Neural cell (in vitro differentiated cells): ENCODE measurements around the gene STX8. TPM values are rescaled to one million over a fixed set of nuclear protein-coding genes. Genes with fewer than 3 reads are reported as not detected.

Experiments
- H2AFZ ChIP-seq: fragments of 200-600, 300-800 bp; sonication (generic), shearing (Covaris generic); 2 replicates; pipeline ENCODE4 v1.6.0; 2014; ENCODE audit warnings: low read depth, mild to moderate bottlenecking, antibody characterized with exemption, low read length, moderate library complexity
- H3F3A ChIP-seq: fragments of 200-600 bp; shearing (Covaris generic); 2 replicates; pipeline ENCODE4 v1.6.1; 2016; ENCODE audit warnings: mild to moderate bottlenecking, moderate library complexity, mixed read lengths, antibody characterized with exemption, low read length; ENCODE audit not compliant: insufficient read depth, poor library complexity, severe bottlenecking
- H3K27ac ChIP-seq: fragments of 200-600, 300-800 bp; sonication (generic), shearing (Covaris generic); 2 replicates; pipeline ENCODE4 v1.5.1; 2014; ENCODE audit warnings: mild to moderate bottlenecking, low read length, moderate library complexity
- H3K27me3 ChIP-seq: fragments of 300-800, 200-600 bp; sonication (generic), shearing (Covaris generic); 2 replicates; pipeline ENCODE4 v1.6.0; 2014; ENCODE audit warnings: mild to moderate bottlenecking, low read depth, low read length, moderate library complexity; ENCODE audit not compliant: insufficient read depth
- H3K36me3 ChIP-seq: fragments of 300-800, 200-600 bp; sonication (generic), shearing (Covaris generic); 2 replicates; pipeline ENCODE4 v1.5.1; 2014; ENCODE audit warnings: mild to moderate bottlenecking, antibody characterized with exemption, low read length, moderate library complexity; ENCODE audit not compliant: insufficient read depth
- H3K4me2 ChIP-seq: fragments of 300-800, 200-600 bp; sonication (generic), shearing (Covaris generic); 2 replicates; pipeline ENCODE4 v1.6.0; 2014; ENCODE audit warnings: mild to moderate bottlenecking, low read length
- H3K4me3 ChIP-seq: fragments of 300-800, 200-600 bp; sonication (generic), shearing (Covaris generic); 2 replicates; pipeline ENCODE4 v1.5.1; 2014; ENCODE audit warnings: mild to moderate bottlenecking, low read length, moderate library complexity
- H3K79me2 ChIP-seq: fragments of 200-600 bp; shearing (Covaris generic); replicated peaks from 2 replicates; pipeline ENCODE4 v1.6.0; 2014; ENCODE audit warnings: mild to moderate bottlenecking, low read length, moderate library complexity; ENCODE audit not compliant: insufficient read depth
- H3K9ac ChIP-seq: fragments of 300-800, 200-600 bp; sonication (generic), shearing (Covaris generic); 2 replicates; pipeline ENCODE4 v1.6.1; 2016; ENCODE audit warnings: mild to moderate bottlenecking, low read length, mixed read lengths
- H3K9me2 ChIP-seq: fragments of 200-600 bp; shearing (Covaris generic); 2 replicates; pipeline ENCODE4 v1.6.1; 2016; ENCODE audit warnings: mild to moderate bottlenecking, low read length, mixed read lengths; ENCODE audit not compliant: insufficient read depth
- H3K9me3 ChIP-seq: fragments of 200-600, 300-800 bp; sonication (generic), shearing (Covaris generic); 2 replicates; pipeline ENCODE4 v1.6.1; 2016; ENCODE audit warnings: mild to moderate bottlenecking, mixed run types, low read length, moderate library complexity, mixed read lengths
- H4K20me1 ChIP-seq: fragments of 200-600 bp; shearing (Covaris generic); 2 replicates; pipeline ENCODE4 v1.6.1; 2016; ENCODE audit warnings: mild to moderate bottlenecking, mixed run types; ENCODE audit not compliant: insufficient read depth
- CTCF ChIP-seq: fragments of 450-650 bp; IDR thresholded peaks from 2 replicates; pipeline ENCODE4 v1.5.1; 2014; ENCODE audit warnings: antibody characterized with exemption, mild to moderate bottlenecking, moderate library complexity; ENCODE audit not compliant: poor library complexity, severe bottlenecking
- EP300 ChIP-seq: fragments of 450-650 bp; conservative IDR thresholded peaks from 2 replicates; pipeline ENCODE4 v1.6.1; 2014; ENCODE audit warnings: antibody characterized with exemption, mild to moderate bottlenecking, moderate library complexity; ENCODE audit not compliant: poor library complexity, severe bottlenecking
- EZH2 ChIP-seq: fragments of 200-600, 300-800 bp; shearing (Covaris generic), sonication (generic); IDR thresholded peaks from 2 replicates; pipeline ENCODE4 v1.6.1; 2014; ENCODE audit warnings: antibody characterized with exemption, low read length, borderline replicate concordance, mild to moderate bottlenecking; ENCODE audit not compliant: insufficient read depth, poor library complexity, severe bottlenecking
- MXI1 ChIP-seq: fragments of 450-650 bp; conservative IDR thresholded peaks from 2 replicates; pipeline ENCODE4 v1.6.1; 2014; ENCODE audit warnings: antibody characterized with exemption, mild to moderate bottlenecking; ENCODE audit not compliant: poor library complexity, severe bottlenecking
- POLR2AphosphoS5 ChIP-seq: IDR thresholded peaks from 2 replicates; pipeline ENCODE4 v1.6.1; 2012
- RAD21 ChIP-seq: fragments of 450-650 bp; conservative IDR thresholded peaks from 2 replicates; pipeline ENCODE4 v1.6.1; 2014; ENCODE audit warnings: antibody characterized with exemption, mild to moderate bottlenecking, moderate library complexity
- REST ChIP-seq: IDR thresholded peaks from 2 replicates; pipeline ENCODE4 v1.6.1; 2012; ENCODE audit warnings: borderline replicate concordance
- SMC3 ChIP-seq: fragments of 450-650 bp; conservative IDR thresholded peaks from 2 replicates; pipeline ENCODE4 v1.6.1; 2014; ENCODE audit warnings: antibody characterized with exemption, mild to moderate bottlenecking, moderate library complexity; ENCODE audit not compliant: poor library complexity
- TAF1 ChIP-seq: IDR thresholded peaks from 2 replicates; pipeline ENCODE4 v1.6.1; 2012; ENCODE audit warnings: low read depth
- polyA plus RNA-seq: library from polyadenylated mRNA; depleted of rRNA; stranded (reverse); fragments of >200 nt; gene quantifications from 2 replicates; pipeline ENCODE4 v1.2.3, GENCODE V29; 2014

Gene STX8
- polyA plus RNA-seq, 1 donor from 2014 or later = 100 TPM

GRCh38 chr17:9242983-9243382 is 332.6 kb downstream of the STX8 start:
- Histone ChIP-seq H3K4me3 (no peak overlapping the region), H3K9me2 (no peaks in the 10 kb centered on the region), H3K4me2 (no peak overlapping the region), H3K9me3 (no peaks in the 10 kb centered on the region), H3K79me2 (no peaks in the 10 kb centered on the region), H4K20me1 (no peaks in the 10 kb centered on the region), H3K27ac (no peak overlapping the region), H3F3A (no peaks in the 10 kb centered on the region), H3K36me3 (no peaks in the 10 kb centered on the region), H2AFZ (no peak overlapping the region), H3K27me3 (no peaks in the 10 kb centered on the region), H3K9ac (no peak overlapping the region)
- TF ChIP-seq SMC3 (no peak), CTCF (no peak), POLR2AphosphoS5 (no peak), EP300 (no peak), EZH2 (no peak), MXI1 (no peak), RAD21 (no peak), REST (no peak), TAF1 (no peak)

- H3K4me2 ChIP-seq = no peak overlapping the region
- no peak overlapping the region for H3K9ac ChIP-seq
- H3F3A ChIP-seq = no peaks in the 10 kb centered on the region
- no peaks in the 10 kb centered on the region for H3K27me3 ChIP-seq
- H4K20me1 ChIP-seq = no peaks in the 10 kb centered on the region
- H3K9me3 ChIP-seq = no peaks in the 10 kb centered on the region
- no peak overlapping the region for H3K4me3 ChIP-seq
- H3K27ac ChIP-seq = no peak overlapping the region
- no peak overlapping the region for H2AFZ ChIP-seq
- TF ChIP-seq RAD21 = no peak
- TF ChIP-seq SMC3 = no peak
- no peak for TF ChIP-seq CTCF
- TF ChIP-seq TAF1 = no peak
- no peak for TF ChIP-seq EZH2
- no peak for TF ChIP-seq EP300
- TF ChIP-seq POLR2AphosphoS5 = no peak
- TF ChIP-seq REST = no peak
- TF ChIP-seq MXI1 = no peak
- no peaks in the 10 kb centered on the region for H3K79me2 ChIP-seq
- H3K9me2 ChIP-seq = no peaks in the 10 kb centered on the region
- H3K36me3 ChIP-seq = no peaks in the 10 kb centered on the region
Measured at GRCh38 chr17:9242497-9242881, 333.1 kb downstream of the STX8 start.
